ENCODE data around the gene PGGHG.

DNA sequence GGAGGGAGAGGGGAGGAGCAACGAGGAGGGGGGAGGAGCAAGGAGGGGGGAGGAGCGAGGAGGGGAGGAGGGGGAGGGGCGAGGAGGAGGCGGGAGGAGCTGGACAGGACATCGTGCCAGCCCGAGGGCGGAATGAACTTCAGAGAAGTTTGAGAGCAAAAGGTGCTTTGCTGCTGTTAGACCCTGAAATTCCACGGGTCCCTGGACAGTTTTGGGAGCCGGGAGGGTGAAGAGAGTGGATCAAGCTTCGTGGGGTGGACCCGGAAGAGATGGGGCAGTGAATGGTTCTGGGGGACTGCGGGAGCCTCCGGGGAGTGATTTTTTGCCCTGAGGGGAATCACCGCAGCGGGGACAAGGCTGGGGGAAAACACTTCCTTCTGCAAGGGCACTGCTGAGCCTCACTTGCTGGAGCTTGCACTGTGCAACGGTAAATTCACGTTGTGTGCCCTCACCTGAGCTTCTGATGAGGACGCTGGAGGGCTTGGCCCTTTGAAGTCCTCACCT, 21.4 kb upstream of the PGGHG start:
- TF ChIP-seq, protein P1, sequence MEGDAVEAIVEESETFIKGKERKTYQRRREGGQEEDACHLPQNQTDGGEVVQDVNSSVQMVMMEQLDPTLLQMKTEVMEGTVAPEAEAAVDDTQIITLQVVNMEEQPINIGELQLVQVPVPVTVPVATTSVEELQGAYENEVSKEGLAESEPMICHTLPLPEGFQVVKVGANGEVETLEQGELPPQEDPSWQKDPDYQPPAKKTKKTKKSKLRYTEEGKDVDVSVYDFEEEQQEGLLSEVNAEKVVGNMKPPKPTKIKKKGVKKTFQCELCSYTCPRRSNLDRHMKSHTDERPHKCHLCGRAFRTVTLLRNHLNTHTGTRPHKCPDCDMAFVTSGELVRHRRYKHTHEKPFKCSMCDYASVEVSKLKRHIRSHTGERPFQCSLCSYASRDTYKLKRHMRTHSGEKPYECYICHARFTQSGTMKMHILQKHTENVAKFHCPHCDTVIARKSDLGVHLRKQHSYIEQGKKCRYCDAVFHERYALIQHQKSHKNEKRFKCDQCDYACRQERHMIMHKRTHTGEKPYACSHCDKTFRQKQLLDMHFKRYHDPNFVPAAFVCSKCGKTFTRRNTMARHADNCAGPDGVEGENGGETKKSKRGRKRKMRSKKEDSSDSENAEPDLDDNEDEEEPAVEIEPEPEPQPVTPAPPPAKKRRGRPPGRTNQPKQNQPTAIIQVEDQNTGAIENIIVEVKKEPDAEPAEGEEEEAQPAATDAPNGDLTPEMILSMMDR (IDR thresholded peaks at IDR 0.05) = no peak
- TF ChIP-seq POLR2A (IDR thresholded peaks at IDR 0.05) = no peak
